Loucy (cell line): ENCODE measurements around the gene WEE2.

Experiments used
- H2AFZ ChIP-seq: fragments of 200-600 bp; sonication (generic); 2 replicates; pipeline ENCODE4 v1.6.0; 2016; ENCODE audit warnings: antibody characterized with exemption, mild to moderate bottlenecking, low read length, moderate library complexity
- H3F3A ChIP-seq: fragments of 200-600 bp; 2 replicates; pipeline ENCODE4 v1.6.0; 2016; ENCODE audit warnings: antibody characterized with exemption, low read depth, mild to moderate bottlenecking
- H3K27me3 ChIP-seq: fragments of 200-600 bp; sonication (generic); 2 replicates; pipeline ENCODE4 v1.6.1; 2014; ENCODE audit warnings: low read length, mild to moderate bottlenecking; ENCODE audit not compliant: insufficient read depth, poor library complexity, severe bottlenecking
- H3K36me3 ChIP-seq: fragments of 200-600 bp; sonication (generic); 2 replicates; pipeline ENCODE4 v1.6.1; 2016; ENCODE audit warnings: low read length; ENCODE audit not compliant: insufficient read depth
- H3K4me1 ChIP-seq: fragments of 200-600 bp; sonication (generic); 2 replicates; pipeline ENCODE4 v1.5.1; 2014; ENCODE audit warnings: low read length, mild to moderate bottlenecking; ENCODE audit not compliant: insufficient read depth, poor library complexity, severe bottlenecking
- H3K4me2 ChIP-seq: fragments of 200-600 bp; sonication (generic); 2 replicates; pipeline ENCODE4 v1.6.0; 2014; ENCODE audit warnings: antibody characterized with exemption, low read length, low read depth, mild to moderate bottlenecking; ENCODE audit not compliant: poor library complexity, severe bottlenecking
- H3K4me3 ChIP-seq: fragments of 200-600 bp; sonication (generic); 2 replicates; pipeline ENCODE4 v1.5.1; 2014; ENCODE audit warnings: low read length, mild to moderate bottlenecking, mixed read lengths; ENCODE audit not compliant: poor library complexity, severe bottlenecking
- H3K79me2 ChIP-seq: fragments of 200-600 bp; sonication (generic); 2 replicates; pipeline ENCODE4 v1.6.1; 2014; ENCODE audit warnings: low read length; ENCODE audit not compliant: insufficient read depth
- H3K9ac ChIP-seq: fragments of 200-600 bp; sonication (generic); 2 replicates; pipeline ENCODE4 v1.6.0; 2014; ENCODE audit warnings: mild to moderate bottlenecking, low read depth, low read length, moderate library complexity; ENCODE audit not compliant: poor library complexity, severe bottlenecking
- H3K9me2 ChIP-seq: fragments of 200-600 bp; sonication (generic); replicated peaks from 2 replicates; pipeline ENCODE4 v1.6.1; 2016; ENCODE audit warnings: low read depth, low read length, mixed read lengths
- H3K9me3 ChIP-seq: fragments of 200-600 bp; sonication (generic); 2 replicates; pipeline ENCODE4 v1.6.1; 2014; ENCODE audit warnings: mild to moderate bottlenecking, antibody characterized with exemption, low read length, low read depth; ENCODE audit not compliant: insufficient read depth
- H4K20me1 ChIP-seq: fragments of 200-600 bp; sonication (generic); 2 replicates; pipeline ENCODE4 v1.6.0; 2014; ENCODE audit warnings: antibody characterized with exemption, low read length, mild to moderate bottlenecking; ENCODE audit not compliant: insufficient read depth, poor library complexity, severe bottlenecking
- EZH2phosphoT487 ChIP-seq: fragments of 200-600 bp; IDR thresholded peaks from 2 replicates; pipeline ENCODE4 v1.6.1; 2018; ENCODE audit warnings: antibody characterized with exemption, mild to moderate bottlenecking, moderate library complexity, borderline replicate concordance
- TF ChIP-seq, protein P1 (sequence below): fragments of 200-600 bp; sonication (generic); conservative IDR thresholded peaks from 2 replicates; pipeline ENCODE4 v1.5.1; 2014; ENCODE audit warnings: mild to moderate bottlenecking, antibody characterized with exemption, low read length

WEE2 gene

GRCh38 chr7:141697211-141697871 lies 10.8 kb upstream of the WEE2 start:
- Histone ChIP-seq H3K79me2 (peaks cover 68% of the 10 kb centered on the region; the same call in 1 of the 2 replicates), H3K9me2 (no peaks in the 10 kb centered on the region), H3K27me3 (no peaks in the 10 kb centered on the region), H3K9ac (no peak overlapping the region), H3K36me3 (no peaks in the 10 kb centered on the region), H4K20me1 (peaks cover 17% of the 10 kb centered on the region), H3K4me2 (peak overlapping the region; percentile 90), H3F3A (no peaks in the 10 kb centered on the region), H3K9me3 (no peaks in the 10 kb centered on the region), H2AFZ (no peak overlapping the region), H3K4me1 (peaks cover 54% of the 10 kb centered on the region), H3K4me3 (peak overlapping the region; percentile 87)
- TF ChIP-seq, protein P1, sequence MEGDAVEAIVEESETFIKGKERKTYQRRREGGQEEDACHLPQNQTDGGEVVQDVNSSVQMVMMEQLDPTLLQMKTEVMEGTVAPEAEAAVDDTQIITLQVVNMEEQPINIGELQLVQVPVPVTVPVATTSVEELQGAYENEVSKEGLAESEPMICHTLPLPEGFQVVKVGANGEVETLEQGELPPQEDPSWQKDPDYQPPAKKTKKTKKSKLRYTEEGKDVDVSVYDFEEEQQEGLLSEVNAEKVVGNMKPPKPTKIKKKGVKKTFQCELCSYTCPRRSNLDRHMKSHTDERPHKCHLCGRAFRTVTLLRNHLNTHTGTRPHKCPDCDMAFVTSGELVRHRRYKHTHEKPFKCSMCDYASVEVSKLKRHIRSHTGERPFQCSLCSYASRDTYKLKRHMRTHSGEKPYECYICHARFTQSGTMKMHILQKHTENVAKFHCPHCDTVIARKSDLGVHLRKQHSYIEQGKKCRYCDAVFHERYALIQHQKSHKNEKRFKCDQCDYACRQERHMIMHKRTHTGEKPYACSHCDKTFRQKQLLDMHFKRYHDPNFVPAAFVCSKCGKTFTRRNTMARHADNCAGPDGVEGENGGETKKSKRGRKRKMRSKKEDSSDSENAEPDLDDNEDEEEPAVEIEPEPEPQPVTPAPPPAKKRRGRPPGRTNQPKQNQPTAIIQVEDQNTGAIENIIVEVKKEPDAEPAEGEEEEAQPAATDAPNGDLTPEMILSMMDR, result no peak
- no peak for TF ChIP-seq EZH2phosphoT487

DNA sequence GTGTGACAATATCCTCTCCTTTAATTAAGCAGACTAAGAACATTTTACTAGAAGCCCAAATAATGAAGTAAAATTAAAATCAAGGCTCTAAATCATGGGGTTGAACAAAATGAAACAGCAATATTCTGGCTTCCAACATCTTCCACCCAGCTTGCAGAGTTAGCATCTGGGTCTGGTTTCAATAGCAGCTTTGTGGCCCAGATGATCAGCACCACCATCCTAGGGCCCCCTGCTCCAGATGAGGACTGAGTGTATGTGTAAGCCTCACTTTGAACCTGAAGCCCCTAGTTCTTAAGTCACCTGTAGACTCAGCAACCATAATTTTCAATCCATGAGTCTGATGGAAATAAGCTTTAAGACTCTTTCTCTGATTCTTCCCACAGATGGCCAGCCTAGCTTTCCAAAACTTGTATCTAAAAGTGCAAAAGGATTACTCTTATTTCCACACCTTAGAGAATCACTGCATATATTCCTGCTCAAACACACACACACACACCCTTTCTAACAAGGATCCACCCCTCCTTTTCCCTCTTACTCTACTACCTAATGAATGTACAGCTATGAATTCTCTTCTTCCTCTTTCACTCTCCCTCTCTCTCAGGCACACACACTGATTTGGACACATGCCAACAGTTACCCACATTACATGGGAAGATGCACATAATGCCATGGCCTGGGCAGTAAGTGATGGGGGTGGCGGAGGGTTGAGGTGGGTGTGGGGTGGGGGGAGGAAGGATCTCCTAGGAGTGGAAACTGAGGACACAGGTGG lies 9.7 kb upstream of the WEE2 start:
- peaks cover 17% of the 10 kb centered on the region for H4K20me1 ChIP-seq

DNA sequence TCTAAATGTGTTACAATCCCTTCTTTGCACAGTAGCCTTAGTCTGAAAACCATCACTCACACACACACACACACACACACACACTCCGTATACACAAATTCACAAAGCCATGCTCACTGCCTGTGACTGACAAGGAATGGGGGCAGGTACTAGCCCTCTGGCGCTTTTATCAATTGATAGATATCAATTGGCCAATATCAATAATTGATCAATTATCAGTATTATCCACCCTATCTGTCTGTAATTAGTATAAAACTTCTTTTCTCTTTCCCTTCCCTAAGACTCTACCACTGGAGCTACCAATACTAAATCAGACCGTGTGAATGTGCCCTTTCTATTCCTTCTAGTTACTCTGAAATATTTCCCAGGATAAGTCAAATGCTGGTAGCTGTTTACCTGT lies 8.3 kb upstream of the WEE2 start:
- no peaks in the 10 kb centered on the region for H3K9me3 ChIP-seq
- H3K79me2 ChIP-seq, result peaks cover 53% of the 10 kb centered on the region; the same call in 1 of the 2 replicates

More for the DNA sequence above, 9.7 kb upstream of the WEE2 start:
- Histone ChIP-seq H3K9me2 (no peaks in the 10 kb centered on the region), H3K4me3 (peak overlapping the region; percentile 87), H2AFZ (no peak overlapping the region), H3F3A (no peaks in the 10 kb centered on the region), H3K4me2 (peak overlapping the region; percentile 90), H3K79me2 (peaks cover 62% of the 10 kb centered on the region; the same call in 1 of the 2 replicates), H3K27me3 (no peaks in the 10 kb centered on the region), H3K9me3 (no peaks in the 10 kb centered on the region), H3K9ac (peak overlapping the region; percentile 10), H3K4me1 (peaks cover 59% of the 10 kb centered on the region), H3K36me3 (no peaks in the 10 kb centered on the region)
- TF ChIP-seq, protein P1, result no peak
- no peak for TF ChIP-seq EZH2phosphoT487

More for the DNA sequence above, 8.3 kb upstream of the WEE2 start:
- Histone ChIP-seq H3K4me3 (peak overlapping the region; percentile 87), H3F3A (no peaks in the 10 kb centered on the region), H3K36me3 (no peaks in the 10 kb centered on the region), H3K9ac (peak overlapping the region; percentile 58), H3K4me1 (peaks cover 59% of the 10 kb centered on the region), H4K20me1 (peaks cover 17% of the 10 kb centered on the region), H2AFZ (no peak overlapping the region), H3K4me2 (peak overlapping the region; percentile 90), H3K27me3 (no peaks in the 10 kb centered on the region), H3K9me2 (no peaks in the 10 kb centered on the region)
- TF ChIP-seq, protein P1, result no peak
- no peak for TF ChIP-seq EZH2phosphoT487
